CD4-positive, alpha-beta T cell treated with Interleukin-15 for 4 hours (primary cell): ENCODE results near the gene ABCB10.
"Not testable (repeated sequence)": the region's sequence is repeated elsewhere in the genome, so short reads cannot be mapped to it uniquely, and the experiment has no call there.

Experiments used
- DNase-seq: peaks from one replicate; pipeline ENCODE4 v3.0.0-alpha.2; 2020; ENCODE audit warnings: low spot score

ABCB10 gene

GRCh38 chr1:229558460-229559335 lies at the start of gene ABCB10:
ABCB10 (minus strand) TSS chr1:229558707; CDS start chr1:229558652, 55 bp downstream.
- DNase-seq = peak; percentile 94

- DNase-seq = no peak
Measured at GRCh38 chr1:229607370-229607769, 48.9 kb upstream of the ABCB10 start.

GRCh38 chr1:229603371-229604005 lies 45.0 kb upstream of the ABCB10 start:
- DNase-seq = no peak

GRCh38 chr1:229600229-229600628 lies 41.7 kb upstream of the ABCB10 start:
- DNase-seq = no peak

GRCh38 chr1:229599218-229599954 lies 40.9 kb upstream of the ABCB10 start:
- DNase-seq = no peak

GRCh38 chr1:229597877-229598276 lies 39.4 kb upstream of the ABCB10 start:
- no peak for DNase-seq

GRCh38 chr1:229596925-229597699 lies 38.6 kb upstream of the ABCB10 start:
- no peak for DNase-seq

GRCh38 chr1:229595876-229596275 lies 37.4 kb upstream of the ABCB10 start:
- DNase-seq = not testable (repeated sequence)

- no peak for DNase-seq
Measured at GRCh38 chr1:229594227-229595008, 35.9 kb upstream of the ABCB10 start.

GRCh38 chr1:229593800-229594199 lies 35.3 kb upstream of the ABCB10 start:
- DNase-seq = no peak

GRCh38 chr1:229590119-229590518 lies 31.6 kb upstream of the ABCB10 start:
- DNase-seq = no peak

GRCh38 chr1:229585338-229585737 lies 26.8 kb upstream of the ABCB10 start:
- no peak for DNase-seq

- no peak for DNase-seq
Measured at GRCh38 chr1:229582715-229583114, 24.2 kb upstream of the ABCB10 start.

- DNase-seq = no peak
Measured at GRCh38 chr1:229582011-229582694, 23.6 kb upstream of the ABCB10 start.

- no peak for DNase-seq
Measured at GRCh38 chr1:229581485-229581884, 23.0 kb upstream of the ABCB10 start.

GRCh38 chr1:229579059-229579673 lies 20.7 kb upstream of the ABCB10 start:
- no peak for DNase-seq

- DNase-seq = no peak
Measured at GRCh38 chr1:229578168-229579058, 19.9 kb upstream of the ABCB10 start.

- no peak for DNase-seq
Measured at GRCh38 chr1:229574679-229575442, 16.4 kb upstream of the ABCB10 start.
